Upper lobe of right lung (tissue), 1 donor: ENCODE measurements around the gene RPL13. TPM values are rescaled to one million over a fixed set of nuclear protein-coding genes. Genes with fewer than 3 reads are reported as not detected.

Source experiments
- ATAC-seq: fragments of 200-7000 bp; cut with Tn5 transposase; one replicate; pipeline ENCODE4 v1.9.1; 2020; ENCODE audit warnings: mild to moderate bottlenecking, moderate library complexity
- DNase-seq: peaks from one replicate; pipeline ENCODE4 v3.0.0-alpha.2; 2020
- H3K27ac ChIP-seq: fragments of 200-600 bp; one replicate; pipeline ENCODE4 v1.8.0; 2022
- H3K27me3 ChIP-seq: fragments of 200-600 bp; one replicate; pipeline ENCODE4 v1.8.0; 2022; ENCODE audit warnings: mild to moderate bottlenecking
- H3K36me3 ChIP-seq: fragments of 200-600 bp; one replicate; pipeline ENCODE4 v1.8.0; 2022
- H3K4me1 ChIP-seq: fragments of 200-600 bp; one replicate; pipeline ENCODE4 v1.8.0; 2022
- H3K4me3 ChIP-seq: fragments of 200-600 bp; one replicate; pipeline ENCODE4 v1.8.0; 2022; ENCODE audit warnings: mild to moderate bottlenecking
- H3K9me3 ChIP-seq: fragments of 200-600 bp; one replicate; pipeline ENCODE4 v1.8.0; 2022
- CTCF ChIP-seq: fragments of 200-600 bp; IDR thresholded peaks from one replicate; pipeline ENCODE4 v1.8.0; 2022; ENCODE audit warnings: antibody characterized with exemption
- intact Hi-C: fragments of 100-400 bp; cut with DNase I; formaldehyde crosslinking; loops from one replicate; pipeline ENCODE4 v1.11.0; 2022
- total RNA-seq: library from RNA; stranded (reverse); fragmentation: NEBNext Ultra II Directional; extraction: Animal tissue kit (Norgen Biotek cat#: 25700); gene quantifications from one replicate; pipeline ENCODE4 v1.2.1, GENCODE V29; 2021
- donor health status: DM: no; HTN: yes; CAD: no; lungs with severe emphysema.

The RPL13 gene
- total RNA-seq, 1 donor from 2014 or later = 1,795 TPM

- H3K4me1 ChIP-seq = no peaks in the 10 kb centered on the region
- no peak for DNase-seq
- H3K9me3 ChIP-seq = no peaks in the 10 kb centered on the region
- no peak for ATAC-seq
- intact Hi-C loops = no loop called here
- no peaks in the 10 kb centered on the region for H3K36me3 ChIP-seq
- H3K4me3 ChIP-seq = no peak overlapping the region
- no peak for TF ChIP-seq CTCF
- H3K27me3 ChIP-seq = no peaks in the 10 kb centered on the region
- no peak overlapping the region for H3K27ac ChIP-seq
These were observed 35.7 kb downstream of the RPL13 start for GRCh38 chr16:89596061-89596689.

GRCh38 chr16:89596957-89597649, 36.6 kb downstream of the RPL13 start:
- H3K9me3 ChIP-seq = no peaks in the 10 kb centered on the region
- peaks cover 2% of the 10 kb centered on the region for H3K4me1 ChIP-seq
- H3K36me3 ChIP-seq = no peaks in the 10 kb centered on the region
- no peaks in the 10 kb centered on the region for H3K27me3 ChIP-seq
- ATAC-seq (no peak), DNase-seq (no peak)
- no peak overlapping the region for H3K27ac ChIP-seq
- no peak for TF ChIP-seq CTCF
- H3K4me3 ChIP-seq = no peak overlapping the region
- intact Hi-C loops = no loop called here

- H3K27me3 ChIP-seq = no peaks in the 10 kb centered on the region
- H3K27ac ChIP-seq = no peak overlapping the region
- intact Hi-C loops = no loop called here
- H3K36me3 ChIP-seq = no peaks in the 10 kb centered on the region
- DNase-seq (no peak), ATAC-seq (no peak)
- H3K4me3 ChIP-seq = no peak overlapping the region
- peaks cover 9% of the 10 kb centered on the region for H3K4me1 ChIP-seq
- TF ChIP-seq CTCF = no peak
- H3K9me3 ChIP-seq = no peaks in the 10 kb centered on the region
These were observed 37.7 kb downstream of the RPL13 start for GRCh38 chr16:89598199-89598598.

GRCh38 chr16:89599451-89599858, 39.0 kb downstream of the RPL13 start:
- no peak for DNase-seq
- no peak overlapping the region for H3K4me3 ChIP-seq
- peak; percentile 32 for ATAC-seq
- H3K27me3 ChIP-seq = no peaks in the 10 kb centered on the region
- peak; percentile 16 for TF ChIP-seq CTCF
- H3K4me1 ChIP-seq = peaks cover 9% of the 10 kb centered on the region
- H3K36me3 ChIP-seq = no peaks in the 10 kb centered on the region
- H3K9me3 ChIP-seq = no peaks in the 10 kb centered on the region
- intact Hi-C loops = no loop called here
- H3K27ac ChIP-seq = no peak overlapping the region

- H3K27ac ChIP-seq = no peak overlapping the region
- H3K4me3 ChIP-seq = no peak overlapping the region
- intact Hi-C loops = no loop called here
- no peaks in the 10 kb centered on the region for H3K27me3 ChIP-seq
- ATAC-seq (no peak), DNase-seq (no peak)
- no peaks in the 10 kb centered on the region for H3K36me3 ChIP-seq
- no peak for TF ChIP-seq CTCF
- no peaks in the 10 kb centered on the region for H3K9me3 ChIP-seq
- H3K4me1 ChIP-seq = peaks cover 9% of the 10 kb centered on the region
These were observed 39.4 kb downstream of the RPL13 start for GRCh38 chr16:89599902-89600301.
